Nephron (organoid): ENCODE results near the gene MGST2.

Experiments
- H3K27ac Mint-ChIP-seq, 3 experiments: 2 replicates each; pipeline ENCODE4 v1.8.0; 2020; ENCODE audit warnings: mixed read lengths in 3 of 3, mild to moderate bottlenecking in 2 of 3, moderate library complexity in 1 of 3
- H3K27me3 Mint-ChIP-seq: 2 replicates; pipeline ENCODE4 v1.8.0; 2021; ENCODE audit warnings: low read depth, mild to moderate bottlenecking, moderate library complexity, mixed read lengths
- H3K36me3 Mint-ChIP-seq: 2 replicates; pipeline ENCODE4 v1.8.0; 2020; ENCODE audit warnings: low read depth, mixed read lengths
- H3K4me1 Mint-ChIP-seq: 2 replicates; pipeline ENCODE4 v1.8.0; 2020; ENCODE audit warnings: mixed read lengths
- H3K4me3 Mint-ChIP-seq, 3 experiments: 2 replicates each; pipeline ENCODE4 v1.8.0; 2020; ENCODE audit warnings: mild to moderate bottlenecking in 3 of 3, mixed read lengths in 3 of 3, moderate library complexity in 2 of 3
- H3K9me3 Mint-ChIP-seq: 2 replicates; pipeline ENCODE4 v1.8.0; 2020; ENCODE audit warnings: mixed read lengths
- TF ChIP-seq, protein P1 (sequence below), 3 experiments: fragments of 200-600 bp; sonication (generic); IDR thresholded peaks; one replicate each; pipeline ENCODE4 v1.5.0; 2021; ENCODE audit warnings: antibody characterized with exemption in 3 of 3; ENCODE audit not compliant: unreplicated experiment in 3 of 3

MGST2 gene

GRCh38 chr4:139718833-139719232 is 53.2 kb downstream of the MGST2 start:
- peaks cover 40% of the 10 kb centered on the region for H3K36me3 Mint-ChIP-seq
- H3K27me3 Mint-ChIP-seq, result no peaks in the 10 kb centered on the region
- TF ChIP-seq, protein P1, sequence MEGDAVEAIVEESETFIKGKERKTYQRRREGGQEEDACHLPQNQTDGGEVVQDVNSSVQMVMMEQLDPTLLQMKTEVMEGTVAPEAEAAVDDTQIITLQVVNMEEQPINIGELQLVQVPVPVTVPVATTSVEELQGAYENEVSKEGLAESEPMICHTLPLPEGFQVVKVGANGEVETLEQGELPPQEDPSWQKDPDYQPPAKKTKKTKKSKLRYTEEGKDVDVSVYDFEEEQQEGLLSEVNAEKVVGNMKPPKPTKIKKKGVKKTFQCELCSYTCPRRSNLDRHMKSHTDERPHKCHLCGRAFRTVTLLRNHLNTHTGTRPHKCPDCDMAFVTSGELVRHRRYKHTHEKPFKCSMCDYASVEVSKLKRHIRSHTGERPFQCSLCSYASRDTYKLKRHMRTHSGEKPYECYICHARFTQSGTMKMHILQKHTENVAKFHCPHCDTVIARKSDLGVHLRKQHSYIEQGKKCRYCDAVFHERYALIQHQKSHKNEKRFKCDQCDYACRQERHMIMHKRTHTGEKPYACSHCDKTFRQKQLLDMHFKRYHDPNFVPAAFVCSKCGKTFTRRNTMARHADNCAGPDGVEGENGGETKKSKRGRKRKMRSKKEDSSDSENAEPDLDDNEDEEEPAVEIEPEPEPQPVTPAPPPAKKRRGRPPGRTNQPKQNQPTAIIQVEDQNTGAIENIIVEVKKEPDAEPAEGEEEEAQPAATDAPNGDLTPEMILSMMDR (IDR thresholded peaks at IDR 0.05; ENCODE audit: unreplicated experiment in 3 of 3), result no peak
- H3K4me1 Mint-ChIP-seq, result no peaks in the 10 kb centered on the region
- no peak overlapping the region for H3K4me3 Mint-ChIP-seq
- H3K27ac Mint-ChIP-seq, result no peak overlapping the region
- no peaks in the 10 kb centered on the region for H3K9me3 Mint-ChIP-seq

GRCh38 chr4:139719381-139720101 is 53.9 kb downstream of the MGST2 start:
- TF ChIP-seq, protein P1 (IDR thresholded peaks at IDR 0.05; ENCODE audit: unreplicated experiment in 3 of 3), result no peak

GRCh38 chr4:139720806-139721205 is 55.2 kb downstream of the MGST2 start:
- TF ChIP-seq, protein P1 (IDR thresholded peaks at IDR 0.05; ENCODE audit: unreplicated experiment in 3 of 3), result no peak
- H3K9me3 Mint-ChIP-seq, result no peaks in the 10 kb centered on the region
- H3K27ac Mint-ChIP-seq, result peak overlapping the region in 1 of 3 experiments; percentile 20
- no peaks in the 10 kb centered on the region for H3K27me3 Mint-ChIP-seq
- peaks cover 43% of the 10 kb centered on the region for H3K36me3 Mint-ChIP-seq
- H3K4me3 Mint-ChIP-seq, result no peak overlapping the region
- H3K4me1 Mint-ChIP-seq, result no peaks in the 10 kb centered on the region

More at GRCh38 chr4:139719381-139720101, 53.9 kb downstream of the MGST2 start:
- no peak overlapping the region for H3K27ac Mint-ChIP-seq
- H3K9me3 Mint-ChIP-seq, result no peaks in the 10 kb centered on the region
- peaks cover 38% of the 10 kb centered on the region for H3K36me3 Mint-ChIP-seq
- H3K4me3 Mint-ChIP-seq, result no peak overlapping the region
- H3K4me1 Mint-ChIP-seq, result no peaks in the 10 kb centered on the region
- no peaks in the 10 kb centered on the region for H3K27me3 Mint-ChIP-seq

DNA sequence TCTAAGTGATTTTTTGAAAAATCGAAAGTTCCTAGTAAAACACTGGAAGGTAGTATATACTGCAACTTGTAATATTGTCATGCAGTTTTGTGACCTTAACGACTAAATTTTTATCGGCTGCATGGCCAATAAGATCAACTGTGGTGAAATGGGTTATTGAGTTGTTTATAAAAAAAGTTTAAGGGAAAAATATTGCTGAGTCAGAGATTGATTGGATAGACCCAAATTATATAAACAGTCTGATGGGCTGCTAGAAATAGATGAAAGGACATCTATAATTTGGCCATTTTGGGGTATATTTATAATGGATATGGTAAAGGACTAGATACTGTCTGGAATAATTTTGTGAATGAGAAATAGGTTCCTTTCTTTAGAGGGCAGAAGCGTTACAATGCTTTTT is 56.2 kb downstream of the MGST2 start:
- no peak overlapping the region for H3K27ac Mint-ChIP-seq
- H3K4me1 Mint-ChIP-seq, result no peaks in the 10 kb centered on the region
- TF ChIP-seq, protein P1 (IDR thresholded peaks at IDR 0.05; ENCODE audit: unreplicated experiment in 3 of 3), result no peak
- peaks cover 40% of the 10 kb centered on the region for H3K36me3 Mint-ChIP-seq
- no peak overlapping the region for H3K4me3 Mint-ChIP-seq
- no peaks in the 10 kb centered on the region for H3K27me3 Mint-ChIP-seq
- no peaks in the 10 kb centered on the region for H3K9me3 Mint-ChIP-seq

DNA sequence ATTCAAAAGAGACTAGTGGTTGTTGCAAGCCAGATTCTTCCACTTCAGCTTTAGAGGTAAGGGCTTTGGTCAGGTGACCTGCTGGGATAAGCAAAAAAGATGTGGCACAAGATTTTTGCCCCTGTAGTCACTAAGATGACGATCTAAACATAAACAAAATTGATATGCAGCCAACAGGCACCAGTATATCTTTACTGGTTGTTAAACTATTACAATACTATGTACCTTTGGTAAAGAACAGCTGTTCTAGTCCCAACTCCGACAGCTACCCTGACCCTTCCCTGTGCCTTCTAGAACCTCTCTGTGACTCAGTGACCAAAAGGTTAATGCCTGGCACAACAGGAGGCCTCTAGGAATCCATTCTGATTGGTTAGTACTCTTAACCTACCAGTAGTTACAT is 59.6 kb downstream of the MGST2 start:
- TF ChIP-seq, protein P1 (IDR thresholded peaks at IDR 0.05; ENCODE audit: unreplicated experiment in 3 of 3), result no peak
- Mint-ChIP-seq H3K4me1 (no peaks in the 10 kb centered on the region), H3K36me3 (peaks cover 21% of the 10 kb centered on the region), H3K9me3 (no peaks in the 10 kb centered on the region), H3K27ac (peak overlapping the region in 1 of 3 experiments; percentile 75), H3K4me3 (no peak overlapping the region), H3K27me3 (no peaks in the 10 kb centered on the region)

- no peak overlapping the region for H3K4me3 Mint-ChIP-seq
- H3K27me3 Mint-ChIP-seq, result no peaks in the 10 kb centered on the region
- TF ChIP-seq, protein P1 (IDR thresholded peaks at IDR 0.05; ENCODE audit: unreplicated experiment in 3 of 3), result no peak
- H3K9me3 Mint-ChIP-seq, result no peaks in the 10 kb centered on the region
- H3K27ac Mint-ChIP-seq, result peak overlapping the region in 1 of 3 experiments; percentile 77
- no peaks in the 10 kb centered on the region for H3K4me1 Mint-ChIP-seq
- H3K36me3 Mint-ChIP-seq, result peaks cover 18% of the 10 kb centered on the region
Measured at GRCh38 chr4:139726615-139727014, 61.0 kb downstream of the MGST2 start.
